ENCODE measurements around the gene MRPL19.
"Not testable (repeated sequence)": the region's sequence is repeated elsewhere in the genome, so short reads cannot be mapped to it uniquely, and the experiment has no call there.

Gene MRPL19

DNA sequence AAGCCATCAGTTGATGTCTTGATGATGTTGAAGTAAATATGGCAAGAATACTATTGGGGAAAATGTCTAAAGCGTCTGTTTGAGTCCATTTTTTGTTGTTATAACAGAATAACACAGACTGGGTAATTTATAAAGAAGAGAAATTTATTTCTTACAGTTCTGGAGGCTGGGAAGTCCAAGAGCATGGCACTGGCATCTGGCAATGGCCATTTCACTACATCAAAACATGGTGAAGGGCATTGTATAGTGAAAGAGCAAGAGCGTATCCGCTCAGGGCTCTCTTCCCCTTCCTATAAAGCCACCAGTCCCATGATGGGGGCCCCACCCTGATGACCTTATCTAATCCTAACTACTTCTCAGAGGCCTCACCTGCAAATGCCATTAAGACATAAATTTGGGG lies 29.6 kb upstream of the MRPL19 start:
- no peak for DNase-seq

DNA sequence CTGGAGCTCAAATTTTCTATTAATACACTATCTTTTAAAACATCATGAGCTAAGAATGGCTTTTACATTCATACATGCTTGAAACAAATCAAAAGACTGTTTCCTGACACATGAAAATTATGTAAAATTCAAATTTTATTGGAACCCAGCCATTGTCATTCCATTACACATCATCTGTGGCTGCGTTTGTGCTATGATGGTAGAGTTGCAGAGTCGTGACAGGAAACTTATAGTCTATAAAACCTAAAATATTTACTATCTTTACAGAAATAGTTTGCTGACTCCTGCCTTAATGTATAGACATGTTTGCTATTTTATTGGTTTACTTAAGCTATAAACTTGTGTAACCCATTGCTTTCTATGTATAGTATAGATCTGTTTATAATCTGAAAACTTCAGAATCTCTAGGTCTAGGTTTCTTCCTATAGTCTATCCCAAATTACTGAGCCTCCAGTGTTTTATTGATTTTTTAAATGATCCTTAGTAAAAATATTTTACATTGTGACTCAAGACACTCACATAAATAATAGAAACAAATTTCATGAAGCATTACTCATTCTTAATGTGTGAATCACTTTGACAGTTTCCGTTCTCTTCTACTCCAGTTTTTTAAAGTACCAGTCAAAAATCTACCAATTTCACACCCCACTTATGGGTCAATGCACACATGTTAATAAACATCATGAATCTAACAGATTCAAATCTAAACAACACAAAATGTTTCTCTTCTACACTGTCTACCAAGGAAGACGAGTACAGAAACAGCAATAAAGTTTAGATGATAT lies 26.4 kb upstream of the MRPL19 start:
- no peak for DNase-seq

- no peak for DNase-seq
Measured at GRCh38 chr2:75621228-75621627, 25.4 kb upstream of the MRPL19 start.

DNA sequence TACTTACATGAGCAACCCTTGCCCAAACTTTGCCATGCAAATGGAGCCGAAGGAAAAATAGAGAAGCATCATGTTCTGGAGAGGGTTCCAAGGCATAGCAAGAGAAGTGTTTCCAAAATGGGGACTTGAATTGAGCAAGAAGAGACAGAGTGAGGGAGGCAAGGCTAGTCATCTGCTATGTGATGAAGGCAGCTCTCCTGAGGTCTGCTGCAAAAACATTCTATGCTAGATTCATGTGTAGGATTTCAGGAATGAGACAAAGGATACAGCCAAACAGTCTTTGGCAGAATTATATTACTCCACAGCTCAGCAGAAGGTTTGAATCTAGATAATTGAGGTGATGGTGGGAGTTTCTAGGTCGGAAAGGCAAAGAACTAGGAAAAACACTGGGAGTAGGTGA lies 24.1 kb upstream of the MRPL19 start:
- DNase-seq, result no peak

- DNase-seq, result no peak
Measured at GRCh38 chr2:75622929-75623328, 23.7 kb upstream of the MRPL19 start.

- peak; percentile 55 to 56 for DNase-seq
Measured at GRCh38 chr2:75627902-75628504, 18.6 kb upstream of the MRPL19 start.

- DNase-seq, result no peak
Measured at GRCh38 chr2:75632091-75632701, 14.4 kb upstream of the MRPL19 start.

- no peak for DNase-seq
Measured at GRCh38 chr2:75632813-75633212, 13.8 kb upstream of the MRPL19 start.

DNA sequence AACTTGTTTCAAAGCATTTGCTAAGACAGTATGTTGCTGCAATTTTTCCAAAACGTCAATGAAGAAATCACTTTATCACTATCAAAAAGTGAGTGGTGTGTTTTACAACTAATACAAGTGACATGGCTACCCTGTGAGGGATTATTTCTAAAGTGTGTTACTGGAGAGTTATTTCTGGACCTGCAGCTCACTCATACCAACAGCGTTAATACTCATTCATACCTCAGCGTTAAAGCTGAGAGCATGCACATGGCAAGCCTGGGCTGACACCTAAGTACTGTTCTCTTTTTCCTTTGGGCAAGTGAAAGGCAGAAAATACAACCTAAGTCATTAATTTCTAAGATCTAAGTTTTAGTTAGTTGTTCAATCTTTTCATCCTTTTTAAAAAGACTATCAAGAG lies 13.0 kb upstream of the MRPL19 start:
- no peak for DNase-seq

DNA sequence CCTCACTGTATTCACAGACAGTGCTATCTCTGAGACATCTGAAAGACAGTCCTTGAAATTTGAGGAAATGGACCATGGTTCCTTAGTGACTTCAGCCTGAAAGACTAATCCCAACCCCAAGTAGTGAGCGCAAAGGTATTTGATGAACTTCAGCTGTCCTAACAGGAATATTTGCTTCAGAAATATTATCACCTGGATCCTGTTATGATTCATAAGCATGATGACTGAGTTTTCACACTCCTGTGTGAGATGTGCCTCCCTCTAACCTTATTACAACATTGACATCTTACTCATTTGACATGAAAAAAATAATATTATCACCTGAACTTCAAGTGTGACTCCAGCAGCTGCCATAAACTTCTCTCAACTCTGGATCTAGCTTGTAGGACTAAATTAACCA lies 11.6 kb upstream of the MRPL19 start:
- no peak for DNase-seq

DNA sequence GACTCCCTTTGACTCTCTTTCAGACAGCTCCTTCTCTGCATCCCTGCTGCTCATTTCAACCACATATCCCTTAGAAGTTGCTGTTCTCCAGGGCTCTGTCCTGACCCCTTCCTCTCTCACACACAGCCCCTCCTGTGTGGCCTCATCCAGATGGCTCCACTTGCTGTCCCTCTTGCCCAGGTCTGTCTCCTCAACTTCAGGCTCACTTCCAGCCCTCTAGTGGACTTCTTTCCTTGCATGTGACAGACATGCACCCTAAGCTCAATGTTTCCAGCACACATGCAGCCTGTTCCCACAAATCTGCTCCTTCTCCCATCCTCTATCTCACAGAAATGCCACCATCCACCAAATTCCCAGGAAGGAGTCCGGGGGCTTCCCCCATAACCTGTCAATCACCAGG lies 9.0 kb upstream of the MRPL19 start:
- DNase-seq, result no peak

DNA sequence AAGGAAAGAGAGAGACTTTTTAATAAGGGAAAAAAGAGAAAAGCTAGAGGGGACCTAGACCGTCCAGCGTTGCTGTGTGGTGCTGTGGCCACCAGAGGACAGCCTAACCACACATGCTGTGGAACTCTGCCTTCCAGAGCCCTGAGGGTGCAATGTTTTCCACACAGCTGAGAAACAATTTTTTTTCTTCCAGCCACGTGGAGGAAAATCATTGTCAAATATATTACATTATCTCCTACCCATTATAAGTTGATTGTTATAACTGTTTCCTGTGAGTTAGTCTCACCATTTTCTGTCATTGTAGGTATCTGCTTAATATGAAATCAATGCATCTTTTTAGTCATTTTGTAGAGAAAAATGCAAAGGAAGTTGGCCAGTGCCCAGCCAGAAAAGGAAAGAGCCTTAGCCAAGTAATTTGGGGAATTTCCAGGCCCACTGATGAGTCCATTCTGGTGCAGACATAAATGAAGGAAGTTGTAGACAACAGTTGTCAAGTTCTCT lies 5.9 kb upstream of the MRPL19 start:
- DNase-seq, result peak; percentile 44 to 47

GRCh38 chr2:75641587-75641986 lies 5.0 kb upstream of the MRPL19 start:
- no peak for DNase-seq

DNA sequence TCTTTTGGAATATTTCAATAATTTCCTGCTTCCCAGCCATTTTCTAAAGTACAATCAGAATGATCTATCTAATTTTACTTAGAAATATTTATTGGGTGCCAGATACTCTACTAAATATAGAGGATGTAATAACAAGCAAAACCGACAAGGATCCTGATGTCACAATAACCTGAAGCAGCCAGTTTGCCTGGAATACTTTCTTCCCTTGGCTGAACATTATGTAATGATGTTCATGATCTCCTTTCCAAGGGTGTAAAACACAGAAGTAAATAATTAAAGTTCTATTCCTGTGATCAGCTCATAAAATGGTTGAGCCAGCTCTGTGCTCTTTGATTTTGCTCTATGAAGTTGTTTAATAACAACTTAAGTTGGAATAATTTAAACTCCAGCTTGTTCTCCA lies 2.6 kb upstream of the MRPL19 start:
- no peak for DNase-seq

GRCh38 chr2:75645643-75646042 lies 940 bp upstream of the MRPL19 start:
- DNase-seq, result no peak

GRCh38 chr2:75646090-75646582 lies 447 bp upstream of the MRPL19 start:
- no peak for DNase-seq

DNA sequence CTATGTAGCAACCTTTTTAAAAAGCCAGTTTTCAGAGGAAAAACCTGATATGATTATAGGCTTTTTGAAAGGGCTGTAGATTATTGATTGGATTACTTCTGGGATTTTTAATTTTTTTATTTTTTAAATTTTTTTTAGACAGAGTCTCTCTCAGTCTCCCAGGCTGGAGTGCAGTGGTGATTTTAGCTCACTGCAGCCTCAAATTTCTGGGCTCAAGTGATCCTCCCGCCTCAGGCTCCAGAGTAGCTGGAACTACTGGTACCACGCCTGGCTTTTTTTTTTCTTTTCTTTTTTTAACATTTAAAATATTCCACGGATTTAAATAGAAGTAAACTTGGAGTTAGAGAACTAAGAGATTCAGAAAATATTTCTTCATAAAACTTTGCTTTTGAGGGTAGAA lies 1.2 kb downstream of the MRPL19 start:
- DNase-seq, result no peak

- DNase-seq, result no peak
Measured at GRCh38 chr2:75654012-75654411, 7.4 kb downstream of the MRPL19 start.

GRCh38 chr2:75655861-75656260 lies 9.3 kb downstream of the MRPL19 start:
- DNase-seq, result no peak

DNA sequence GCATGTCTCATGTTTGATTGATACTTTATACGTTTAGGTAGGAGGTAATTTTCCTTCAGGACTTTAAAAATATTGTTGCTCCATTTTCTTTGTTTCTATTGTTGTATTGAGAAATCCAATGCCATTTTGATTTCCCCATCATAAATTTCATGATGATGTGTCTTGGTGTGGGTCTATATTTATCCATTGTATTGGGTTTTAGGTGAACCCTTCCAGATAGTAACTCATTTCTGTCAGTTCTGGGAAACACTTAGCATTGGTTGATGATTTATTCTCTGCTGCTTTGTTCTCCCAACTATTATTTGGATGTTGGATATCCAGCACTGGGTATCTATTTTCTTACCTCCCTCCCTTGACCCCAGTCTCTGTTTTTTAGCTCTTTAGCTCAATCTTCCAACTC lies 10.0 kb downstream of the MRPL19 start:
- DNase-seq, result no peak

- no peak for DNase-seq
Measured at GRCh38 chr2:75657798-75658197, 11.2 kb downstream of the MRPL19 start.

DNA sequence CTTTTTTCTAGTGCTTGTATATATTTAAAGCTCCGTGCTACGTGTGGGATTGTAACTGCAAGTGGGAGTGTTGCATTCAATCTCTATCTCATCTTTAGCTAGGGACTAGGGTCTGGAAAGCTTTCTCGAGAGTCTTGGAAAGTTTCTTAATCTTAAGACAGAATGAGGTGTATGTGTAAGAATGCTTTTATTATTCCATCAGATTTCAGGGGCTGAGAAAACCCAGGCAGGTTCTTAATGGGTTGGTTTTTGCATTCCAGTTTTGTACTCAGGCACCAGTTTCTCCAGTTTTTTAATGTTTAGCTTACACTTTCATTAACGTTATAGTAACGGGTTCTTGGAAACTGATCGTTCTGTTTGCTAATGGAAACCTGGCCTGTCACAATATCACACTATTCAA lies 20.3 kb downstream of the MRPL19 start:
- no peak for DNase-seq

GRCh38 chr2:75667884-75668283 lies 21.3 kb downstream of the MRPL19 start:
- DNase-seq, result no peak

DNA sequence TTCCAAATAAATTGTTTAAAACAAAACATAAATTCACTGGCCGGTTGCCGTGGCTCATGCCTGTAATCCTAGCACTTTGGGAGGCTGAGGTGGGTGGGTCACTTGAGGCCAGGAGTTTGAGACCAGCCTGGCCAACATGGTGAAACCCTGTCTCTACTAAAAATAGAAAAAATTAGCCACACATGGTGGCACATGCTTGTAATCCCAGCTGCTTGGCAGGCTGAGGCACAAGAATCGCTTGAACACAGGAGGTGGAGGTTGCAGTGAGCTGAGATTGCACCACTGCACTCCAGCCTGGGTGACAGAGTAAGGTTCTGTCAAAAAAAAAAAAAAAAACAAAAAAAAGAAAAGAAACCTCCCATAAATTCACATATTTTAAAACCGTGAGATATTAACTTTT lies 28.8 kb downstream of the MRPL19 start:
- DNase-seq, result not testable (repeated sequence)

Measured in AML-193 (cell line).